Stimulated activated CD4-positive, alpha-beta T cell treated with anti-CD3 and anti-CD28 coated beads, Interleukin-4, amount 100 ng/mL, for 4 hours (primary cell): ENCODE results near the gene LAMB1.
"Not testable (repeated sequence)": the region's sequence is repeated elsewhere in the genome, so short reads cannot be mapped to it uniquely, and the experiment has no call there.

ENCODE experiments used
- DNase-seq, 2 experiments: peaks; one replicate each; pipeline ENCODE4 v3.0.0-alpha.2; 2020

The LAMB1 gene

DNA sequence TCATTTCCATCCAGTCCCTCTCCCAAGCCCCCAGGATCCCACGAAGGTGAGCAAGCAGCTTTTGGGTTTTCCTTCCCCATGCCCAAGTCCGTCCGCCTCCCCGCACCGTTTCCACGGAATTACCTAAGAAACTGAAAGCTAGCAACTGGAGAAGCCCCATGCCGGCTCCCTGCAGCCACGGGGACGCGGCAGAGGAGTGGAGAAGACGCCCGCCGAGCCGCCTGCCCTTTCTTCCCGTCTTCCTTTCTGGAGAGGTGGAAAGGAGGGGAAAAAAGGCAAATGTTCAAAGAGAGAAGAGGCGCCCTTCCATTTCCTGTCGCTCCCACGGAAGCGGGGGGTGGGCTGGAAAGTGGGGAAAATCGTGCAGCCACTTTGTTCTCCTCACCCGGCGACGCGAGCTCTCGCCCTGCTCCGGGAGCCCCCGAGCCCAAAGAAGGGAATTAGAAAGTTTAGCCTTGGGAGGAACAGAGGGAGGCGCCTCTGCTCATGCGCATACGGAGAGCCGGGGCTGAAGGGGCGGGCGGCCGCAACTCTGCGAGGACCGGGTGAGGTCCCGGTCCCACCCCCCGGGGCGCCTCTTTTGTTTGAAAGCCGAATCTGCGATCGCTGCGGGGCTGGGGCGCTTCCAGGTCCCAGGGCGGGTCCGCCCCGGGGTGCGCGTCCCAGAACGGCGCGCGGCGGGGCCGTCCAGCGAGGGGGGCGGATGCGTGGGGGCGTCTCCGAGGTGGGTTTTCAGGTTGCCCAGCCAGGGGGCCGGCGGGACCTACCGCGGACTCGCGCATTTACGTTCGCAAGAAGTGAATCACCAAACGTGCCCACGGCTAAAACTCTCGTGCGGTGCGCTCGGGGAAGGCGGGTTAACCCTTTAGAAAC lies at the start of gene LAMB1:
TSS of gene LAMB1 (minus strand) at position 436 of the 873 bp plus-strand sequence. CDS start at position 160, 276 bp downstream.
- no peak for DNase-seq

DNA sequence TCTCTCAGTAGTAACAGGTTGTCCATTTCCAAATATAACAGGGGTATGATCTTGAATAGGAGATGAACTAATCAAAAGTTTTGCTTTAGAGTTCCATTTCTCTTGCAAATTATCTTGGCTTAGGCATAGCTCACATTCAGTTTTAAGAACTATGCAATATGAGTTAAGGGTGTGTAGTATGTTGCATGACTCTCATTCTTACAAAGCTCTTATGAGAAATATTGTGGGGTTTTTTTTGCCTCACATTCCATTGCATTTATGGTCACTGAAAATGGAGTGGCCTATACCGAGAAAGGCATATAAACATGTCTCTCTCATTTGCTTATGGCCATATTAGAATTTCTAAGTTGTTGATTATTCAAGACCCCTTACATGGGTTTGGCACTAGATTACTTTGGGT lies 48.5 kb upstream of the LAMB1 start:
- no peak for DNase-seq

DNA sequence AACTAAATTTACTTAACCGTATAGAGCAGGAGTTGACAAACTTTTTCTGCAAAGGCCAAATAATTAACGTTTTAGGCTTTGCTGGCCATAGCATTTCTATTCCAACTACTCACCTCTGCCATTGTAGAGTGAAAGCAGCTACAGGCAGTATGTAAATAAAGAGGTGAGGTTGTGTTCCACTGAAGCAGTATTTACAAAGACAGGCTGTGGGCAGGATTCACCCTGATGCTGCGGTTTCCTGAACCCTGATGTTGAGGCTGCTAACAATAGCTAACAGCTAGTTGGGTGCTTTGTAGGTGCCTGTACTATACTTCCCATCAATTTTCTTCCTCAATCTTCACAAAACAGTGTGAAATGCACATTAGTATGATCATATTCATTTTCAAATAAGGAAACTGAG lies 47.0 kb upstream of the LAMB1 start:
- DNase-seq = no peak

DNA sequence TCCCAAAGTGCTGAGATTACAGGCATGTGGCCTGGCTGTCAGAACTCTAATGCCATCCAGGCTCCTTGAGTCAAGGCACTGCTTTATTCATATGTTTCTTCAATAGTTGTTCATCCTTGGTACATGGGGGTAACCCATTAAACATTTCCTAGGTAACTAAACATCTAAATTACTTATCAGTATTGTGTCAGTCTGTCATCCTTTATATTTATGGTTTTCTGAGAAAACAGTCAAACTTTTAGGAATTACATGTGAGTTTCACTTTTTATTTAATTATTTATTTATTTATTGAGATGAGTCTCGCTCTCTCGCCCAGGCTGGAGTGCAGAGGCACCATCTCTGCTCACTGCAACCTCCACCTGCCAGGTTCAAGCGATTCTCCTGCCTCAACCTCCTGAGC lies 45.5 kb upstream of the LAMB1 start:
- no peak for DNase-seq

DNA sequence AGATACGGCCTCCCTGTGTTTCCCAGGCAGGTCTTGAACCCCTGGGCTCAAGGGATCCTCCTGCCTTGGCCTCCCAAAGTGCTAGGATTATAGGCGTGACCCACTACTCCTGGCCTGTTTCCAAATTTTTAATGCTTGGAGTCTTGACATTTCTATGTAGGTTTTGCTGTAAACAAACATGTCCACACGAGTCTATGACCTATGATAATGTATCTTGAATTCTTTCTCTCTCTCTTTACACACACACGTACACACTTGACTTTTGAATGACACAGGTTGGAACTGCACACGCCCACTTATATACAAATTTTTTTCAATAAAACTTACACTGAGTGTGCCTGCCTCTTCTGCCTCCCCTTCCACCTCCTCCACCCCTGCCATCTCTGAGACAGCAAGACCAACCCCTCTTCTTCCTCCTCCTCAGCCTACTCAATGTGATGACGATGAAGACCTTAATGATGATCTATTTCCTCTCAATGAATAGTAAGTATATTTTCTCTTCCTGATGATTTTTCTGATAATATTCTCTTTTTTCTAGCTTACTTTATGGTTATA lies 44.1 kb upstream of the LAMB1 start:
- no peak for DNase-seq

DNA sequence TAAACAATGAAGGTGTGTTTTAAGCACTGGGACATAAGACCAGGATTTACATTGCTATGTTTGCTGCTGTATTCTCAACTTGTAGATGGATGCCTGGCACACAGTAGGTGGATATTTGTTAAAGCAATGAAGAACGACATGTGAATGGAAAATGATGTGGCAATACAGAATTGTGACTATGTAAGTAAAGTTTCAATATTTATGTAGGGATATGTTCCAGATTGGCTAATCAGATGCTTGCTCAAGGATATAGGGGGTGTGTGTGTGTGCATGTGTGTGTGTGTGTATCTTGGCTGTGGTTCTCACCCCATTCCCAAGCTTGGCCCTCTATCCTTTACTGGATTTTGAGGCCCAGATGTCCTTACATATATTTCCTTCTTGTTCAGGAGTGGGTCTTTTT lies 42.7 kb upstream of the LAMB1 start:
- no peak for DNase-seq

DNA sequence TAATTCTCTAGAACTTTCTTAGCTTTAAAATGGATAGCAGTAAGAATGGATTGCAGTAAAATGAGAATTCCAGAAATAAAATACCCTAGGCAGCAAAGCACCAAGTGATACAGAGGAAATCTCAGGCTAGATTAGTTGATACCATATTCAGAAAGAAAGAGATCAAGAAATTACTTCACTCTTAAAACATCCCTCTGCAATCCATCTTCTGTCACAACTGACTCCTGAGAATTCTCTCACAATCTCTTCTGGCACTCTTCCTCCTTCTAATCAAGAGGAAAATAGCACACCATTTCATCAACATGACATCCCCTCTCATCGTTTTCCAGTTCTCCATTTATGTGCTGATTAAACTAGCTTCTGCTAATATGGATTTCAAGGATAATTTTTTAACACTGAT lies 42.2 kb upstream of the LAMB1 start:
- no peak for DNase-seq

DNA sequence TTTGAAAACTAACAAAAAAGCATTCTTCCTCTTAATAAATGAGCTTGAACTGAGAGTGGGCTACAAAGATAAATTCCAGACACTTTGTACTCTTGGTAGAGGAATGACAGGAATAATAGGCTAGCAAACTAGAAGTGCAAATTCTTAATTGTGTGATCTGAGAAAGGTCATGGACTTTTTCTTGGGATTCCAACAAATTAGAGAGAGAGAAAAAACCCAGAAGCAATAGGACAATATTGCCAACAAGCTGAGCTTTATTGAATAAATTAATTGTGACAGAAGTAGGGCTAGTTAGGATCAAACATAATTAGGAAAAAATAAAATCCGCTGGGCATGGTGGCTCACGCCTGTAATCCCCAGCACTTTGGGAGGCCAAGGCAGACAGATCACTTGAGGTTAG lies 41.4 kb upstream of the LAMB1 start:
- no peak for DNase-seq

DNA sequence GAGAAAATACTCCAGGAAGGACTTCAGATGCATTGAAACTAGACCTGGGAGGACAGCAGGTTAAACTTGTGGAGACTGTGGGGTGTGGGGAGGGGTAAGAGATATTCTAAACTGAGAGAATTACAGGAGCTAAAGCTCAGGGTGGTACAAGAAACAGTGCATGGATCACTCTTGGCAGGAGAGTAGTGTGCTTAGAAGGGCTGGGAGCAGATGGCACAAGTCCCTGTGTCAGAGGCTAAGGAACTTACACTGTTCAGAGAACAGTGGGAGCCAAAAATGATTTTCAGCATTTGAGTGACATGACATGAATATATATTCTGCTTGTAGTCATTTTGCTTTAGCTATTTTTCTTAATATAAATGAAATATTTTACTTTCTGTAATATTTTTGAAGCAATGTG lies 36.0 kb upstream of the LAMB1 start:
- no peak for DNase-seq

DNA sequence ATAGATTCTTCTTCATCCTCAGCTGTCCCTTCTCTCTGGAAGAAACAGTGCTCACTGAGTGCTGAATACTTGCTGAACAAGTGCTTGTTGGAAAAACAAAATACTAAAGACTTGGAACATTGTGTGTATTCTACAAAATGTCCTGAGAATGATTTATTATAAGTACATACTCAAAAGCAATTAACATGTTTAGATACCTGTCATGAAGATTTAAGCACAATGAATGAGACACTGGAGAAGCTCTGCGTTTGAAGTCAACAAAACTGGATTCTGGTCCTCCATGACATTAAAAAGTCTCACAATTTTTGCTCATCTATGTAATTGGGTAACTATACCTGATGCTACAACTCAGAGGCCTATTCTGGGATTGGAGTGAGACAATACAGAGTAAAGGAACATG lies 34.8 kb upstream of the LAMB1 start:
- DNase-seq = no peak

DNA sequence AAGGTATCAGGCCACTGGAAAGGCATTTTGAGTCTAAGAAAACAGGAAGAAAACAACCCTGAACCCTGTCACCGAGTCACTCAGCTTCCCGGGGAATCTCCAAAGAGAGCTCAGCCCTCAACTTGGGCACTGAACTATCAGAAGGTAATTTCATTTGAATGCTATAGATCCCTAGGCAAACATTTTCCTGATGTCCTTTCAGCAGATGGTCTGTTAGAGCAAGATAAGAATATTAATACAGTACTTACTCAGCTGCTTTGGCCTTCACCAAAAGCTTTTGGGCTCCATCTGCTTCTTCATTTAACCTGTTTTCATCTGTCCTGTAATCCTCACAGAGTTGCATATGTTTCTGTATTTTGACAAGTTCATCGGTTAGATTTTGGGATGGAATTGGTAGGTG lies 34.2 kb upstream of the LAMB1 start:
- DNase-seq = no peak

DNA sequence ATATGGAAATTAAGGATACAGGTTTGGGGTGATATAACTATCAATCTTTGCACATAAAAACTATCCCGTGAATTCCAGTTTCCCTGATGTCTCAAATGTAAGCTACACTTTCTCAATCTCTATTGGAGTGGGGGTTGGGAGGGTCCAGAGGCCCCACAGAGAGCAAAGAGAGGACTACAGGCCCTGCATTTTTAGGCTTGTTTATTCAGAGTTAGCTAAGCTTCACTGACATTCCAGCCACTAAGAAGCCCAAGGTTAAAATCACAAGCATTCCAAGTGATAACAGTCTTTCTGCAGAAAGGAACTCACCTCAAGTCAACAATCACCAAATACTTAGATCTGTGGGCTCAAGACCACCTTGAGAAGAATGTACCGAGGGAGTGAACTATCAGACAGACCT lies 31.6 kb upstream of the LAMB1 start:
- no peak for DNase-seq

DNA sequence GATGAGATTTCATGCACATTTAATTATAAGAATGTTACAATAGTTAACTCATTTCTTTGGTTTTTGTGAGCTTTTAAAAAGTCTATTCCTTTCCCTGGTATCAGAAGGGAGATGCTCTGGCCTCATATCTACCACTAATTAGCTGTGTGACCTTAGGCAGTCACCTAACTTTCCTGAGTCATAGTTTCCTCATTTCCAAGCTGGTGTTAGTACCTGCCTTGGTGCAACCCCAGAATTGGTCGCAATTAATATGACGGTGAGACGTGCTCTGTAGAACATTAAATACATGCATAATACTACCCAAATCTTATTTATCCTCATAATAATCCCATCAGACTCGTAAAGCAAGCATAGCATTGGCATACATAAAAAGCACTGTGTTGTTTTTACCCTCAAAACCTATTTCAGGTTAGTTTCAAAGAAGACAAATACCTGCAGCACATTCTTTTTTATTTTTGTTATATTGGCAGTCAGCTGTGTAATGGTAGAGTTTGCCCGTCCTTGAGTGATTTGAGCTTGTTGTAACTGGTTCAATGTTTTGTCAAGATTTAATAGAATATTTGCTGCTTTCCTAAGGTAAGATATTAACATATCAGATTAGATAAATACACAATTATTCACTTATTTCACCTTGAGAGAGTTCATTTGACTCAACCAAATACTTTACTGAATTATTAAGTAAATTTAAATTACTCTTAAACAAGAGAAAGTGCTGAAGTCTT lies 31.0 kb upstream of the LAMB1 start:
- no peak for DNase-seq

DNA sequence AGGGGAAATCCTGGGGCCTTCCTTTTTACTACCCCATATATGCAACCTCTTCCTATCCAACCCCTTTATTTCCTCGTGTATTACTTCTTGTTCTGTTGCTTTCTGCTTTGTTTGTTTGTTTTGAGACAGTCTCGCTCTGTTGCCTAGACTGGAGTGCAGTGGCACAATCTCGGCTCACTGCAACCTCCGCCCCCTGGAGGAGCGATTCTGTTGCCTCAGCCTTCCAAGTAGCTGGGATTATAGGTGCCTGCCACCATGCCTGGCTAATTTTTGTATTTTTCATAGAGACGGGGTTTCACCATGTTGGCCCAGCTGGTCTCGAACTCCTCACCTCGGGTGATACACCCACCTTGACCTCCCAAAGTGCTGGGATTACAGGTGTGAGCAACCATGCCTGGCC lies 30.3 kb upstream of the LAMB1 start:
- DNase-seq = not testable (repeated sequence)

DNA sequence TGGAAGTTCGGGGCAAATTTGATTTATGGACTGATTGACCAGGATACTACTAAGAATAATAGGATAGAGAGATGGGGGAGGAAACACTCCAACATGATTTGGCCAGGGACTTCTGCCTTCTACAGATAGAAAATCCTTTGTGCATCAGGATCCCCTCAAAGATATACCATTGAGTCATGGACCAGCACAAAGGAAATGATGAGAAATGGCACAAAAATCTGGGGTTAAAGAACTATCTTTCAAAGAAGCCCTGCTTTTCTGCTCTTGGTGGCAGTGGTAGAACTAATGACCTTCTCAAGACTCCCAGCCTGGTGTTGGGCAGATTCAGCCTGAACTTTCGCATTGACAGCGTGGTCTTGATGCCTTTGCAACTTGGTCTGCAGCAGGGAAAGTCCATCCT lies 27.6 kb upstream of the LAMB1 start:
- no peak for DNase-seq

DNA sequence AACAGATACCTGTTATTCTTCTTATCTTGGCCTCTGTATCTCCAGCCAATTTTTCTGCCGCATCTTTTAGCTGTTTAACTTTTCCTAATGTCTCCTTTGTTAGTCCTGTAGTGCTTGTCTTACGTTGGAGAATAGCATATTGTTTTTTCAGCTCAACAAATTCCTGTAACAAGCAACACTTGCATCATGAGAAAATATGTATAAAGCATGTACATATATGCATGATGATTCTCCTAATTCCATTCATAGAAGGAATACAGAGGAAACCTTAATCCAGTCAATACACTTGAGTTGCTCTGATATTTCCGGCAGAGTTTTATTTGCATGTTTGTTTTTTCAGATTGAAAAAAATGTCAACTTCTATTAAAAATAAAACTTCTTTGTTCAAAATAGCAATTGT lies 26.1 kb upstream of the LAMB1 start:
- no peak for DNase-seq

DNA sequence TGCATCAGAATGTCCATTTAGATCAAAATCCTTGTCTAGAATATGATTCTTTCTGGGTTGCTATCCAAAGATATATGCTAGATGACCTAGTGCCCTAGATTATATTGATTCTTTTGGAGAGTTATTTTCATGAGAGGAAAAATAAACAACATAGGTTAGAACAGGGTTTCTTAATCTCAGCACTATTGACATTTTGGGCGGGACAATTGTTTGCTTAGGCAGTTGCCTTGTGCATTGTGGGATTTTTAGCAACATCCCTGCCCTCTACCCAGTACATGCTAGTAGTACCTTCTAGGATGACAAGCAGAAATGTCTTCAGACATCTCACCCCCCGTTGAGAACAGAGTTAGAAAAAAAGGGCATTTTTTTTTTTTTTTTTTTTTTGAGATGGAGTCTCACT lies 25.1 kb upstream of the LAMB1 start:
- no peak for DNase-seq

DNA sequence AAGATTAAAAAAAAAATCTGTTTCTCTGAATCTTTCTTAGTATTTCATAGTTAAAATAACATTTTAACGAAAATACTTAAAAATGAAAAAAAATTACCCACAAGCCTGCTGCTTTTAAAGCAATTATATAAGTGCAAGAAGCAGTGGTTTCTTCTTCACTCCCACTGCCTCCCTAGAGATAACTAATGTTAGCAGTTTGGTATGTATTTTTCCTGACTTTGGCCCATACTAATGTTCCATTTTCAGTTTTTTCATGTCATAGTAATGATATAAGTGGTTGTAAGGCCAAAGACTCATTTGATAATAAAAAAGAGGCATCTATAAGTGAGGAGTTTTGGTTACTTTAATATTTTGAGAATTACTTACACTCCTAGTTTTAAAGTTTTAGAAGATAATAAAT lies 24.3 kb upstream of the LAMB1 start:
- DNase-seq = no peak

DNA sequence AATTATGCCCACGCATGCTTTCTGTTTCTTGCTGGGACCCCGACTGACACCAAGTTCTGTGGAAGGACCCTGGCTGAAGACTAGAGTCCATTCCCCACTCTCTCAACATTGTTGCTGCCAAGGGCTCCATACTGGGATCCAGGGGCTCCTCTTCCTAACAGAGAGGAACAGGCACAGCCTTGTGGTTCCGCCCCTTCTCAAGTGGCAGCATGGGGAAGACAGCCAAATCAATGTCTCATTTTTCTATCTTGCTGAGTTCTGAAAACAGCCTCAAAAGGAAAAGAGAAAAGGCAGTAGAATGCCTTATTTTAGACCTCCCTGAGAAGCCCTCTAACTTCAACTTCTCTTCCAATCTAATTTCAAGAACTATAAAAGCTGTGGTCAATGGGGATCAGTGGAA lies 23.7 kb upstream of the LAMB1 start:
- DNase-seq = no peak

DNA sequence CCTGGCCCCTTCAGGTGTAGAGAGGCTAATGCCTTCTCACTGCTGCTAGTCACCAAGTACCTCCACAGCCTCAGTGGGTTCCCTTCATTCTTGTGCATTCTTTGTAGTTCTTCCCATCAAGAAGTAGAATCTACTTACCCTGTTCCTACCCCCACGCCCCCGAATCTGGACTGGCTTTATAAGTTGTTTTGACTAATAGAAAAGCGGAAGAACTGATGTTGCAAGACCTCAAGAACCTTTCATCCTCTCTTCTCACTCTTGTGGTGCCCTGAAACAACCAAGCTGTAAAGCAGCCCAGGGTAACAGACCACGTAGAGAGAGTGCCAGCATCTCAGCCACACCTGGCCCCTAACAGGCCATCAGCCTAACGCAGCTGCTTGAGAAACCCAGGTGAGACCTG lies 23.2 kb upstream of the LAMB1 start:
- DNase-seq = no peak

DNA sequence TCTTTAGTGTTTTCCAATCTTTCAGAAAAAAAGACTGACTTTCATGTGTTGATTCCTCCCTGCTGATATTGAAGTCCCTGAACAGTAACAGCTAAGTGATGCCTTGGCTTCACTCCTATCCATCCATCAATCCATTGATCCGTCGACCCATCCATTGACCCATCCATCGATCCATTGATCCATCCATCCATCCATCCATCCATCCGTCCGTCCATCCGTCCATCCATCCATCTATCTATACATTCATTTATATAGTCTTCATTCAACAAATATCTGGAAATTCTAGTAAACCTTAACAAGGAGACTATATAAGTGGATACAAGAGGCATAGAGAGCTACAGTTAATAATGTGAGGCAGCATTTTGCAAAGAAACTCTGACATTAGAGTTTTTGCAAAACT lies 21.6 kb upstream of the LAMB1 start:
- no peak for DNase-seq

DNA sequence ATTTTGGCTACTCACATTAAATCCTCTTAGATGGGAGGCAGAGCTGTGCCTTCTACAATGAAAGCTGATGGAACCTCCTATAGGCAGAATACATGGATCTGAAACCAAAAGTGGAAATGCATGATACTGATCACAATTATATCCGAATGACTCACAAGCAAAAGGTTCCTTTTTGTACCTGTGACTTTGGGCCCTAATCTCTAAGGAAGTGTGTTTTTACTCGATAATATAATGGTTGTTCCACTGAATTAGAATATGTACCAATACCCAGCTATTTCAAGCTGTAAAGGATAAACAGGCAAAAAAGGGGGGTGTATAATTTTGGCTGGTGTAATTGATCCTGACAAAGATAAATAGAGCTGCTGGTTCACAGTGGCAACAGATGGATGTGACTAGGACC lies 17.6 kb upstream of the LAMB1 start:
- no peak for DNase-seq

DNA sequence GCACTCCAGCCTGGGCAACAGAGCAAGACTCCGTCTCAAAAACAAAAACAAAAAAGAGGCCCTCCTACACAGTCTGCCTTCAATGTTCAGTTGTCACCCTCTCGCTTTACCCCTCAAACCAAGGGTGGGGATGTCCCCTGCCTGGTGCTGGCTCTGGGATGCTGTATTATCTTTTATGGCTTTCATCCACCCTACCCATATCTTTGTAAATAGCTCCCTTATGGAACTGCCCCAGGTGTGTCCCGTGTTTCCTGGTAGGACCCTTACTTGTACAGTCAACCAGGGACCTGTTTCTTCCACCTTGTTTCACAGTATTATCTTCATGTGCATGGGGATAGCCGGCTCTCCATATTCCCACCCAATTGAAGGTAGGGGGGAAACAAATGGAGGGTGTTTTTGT lies 15.7 kb upstream of the LAMB1 start:
- DNase-seq = no peak

DNA sequence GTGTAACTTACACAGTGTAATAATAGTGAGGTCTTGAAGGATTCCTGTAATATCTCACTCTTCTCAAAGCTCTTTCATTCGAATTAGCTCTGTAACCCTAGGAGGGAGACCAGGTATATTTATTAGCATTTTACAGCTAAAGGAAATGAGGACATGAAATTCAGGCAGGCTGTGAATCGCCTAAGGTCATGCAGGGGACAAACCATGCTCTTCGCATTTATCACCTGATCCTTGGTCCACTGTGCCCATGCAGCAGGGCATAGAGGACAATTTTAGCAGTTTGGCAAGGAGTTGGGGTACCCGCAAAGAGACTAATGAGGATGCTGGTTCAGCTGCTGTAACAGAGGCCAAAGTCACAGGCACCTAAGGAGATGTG lies 14.8 kb upstream of the LAMB1 start:
- no peak for DNase-seq
